Neural cell (in vitro differentiated cells): ENCODE data around the gene NOMO2. TPM values are rescaled to one million over a fixed set of nuclear protein-coding genes. Genes with fewer than 3 reads are reported as not detected.
"Not testable (repeated sequence)": the region's sequence is repeated elsewhere in the genome, so short reads cannot be mapped to it uniquely, and the experiment has no call there.

Source experiments
- H2AFZ ChIP-seq: fragments of 200-600, 300-800 bp; sonication (generic), shearing (Covaris generic); 2 replicates; pipeline ENCODE4 v1.6.0; 2014; ENCODE audit warnings: low read depth, mild to moderate bottlenecking, antibody characterized with exemption, low read length, moderate library complexity
- H3F3A ChIP-seq: fragments of 200-600 bp; shearing (Covaris generic); 2 replicates; pipeline ENCODE4 v1.6.1; 2016; ENCODE audit warnings: mild to moderate bottlenecking, moderate library complexity, mixed read lengths, antibody characterized with exemption, low read length; ENCODE audit not compliant: insufficient read depth, poor library complexity, severe bottlenecking
- H3K27ac ChIP-seq: fragments of 200-600, 300-800 bp; sonication (generic), shearing (Covaris generic); 2 replicates; pipeline ENCODE4 v1.5.1; 2014; ENCODE audit warnings: mild to moderate bottlenecking, low read length, moderate library complexity
- H3K27me3 ChIP-seq: fragments of 300-800, 200-600 bp; sonication (generic), shearing (Covaris generic); 2 replicates; pipeline ENCODE4 v1.6.0; 2014; ENCODE audit warnings: mild to moderate bottlenecking, low read depth, low read length, moderate library complexity; ENCODE audit not compliant: insufficient read depth
- H3K36me3 ChIP-seq: fragments of 300-800, 200-600 bp; sonication (generic), shearing (Covaris generic); 2 replicates; pipeline ENCODE4 v1.5.1; 2014; ENCODE audit warnings: mild to moderate bottlenecking, antibody characterized with exemption, low read length, moderate library complexity; ENCODE audit not compliant: insufficient read depth
- H3K4me2 ChIP-seq: fragments of 300-800, 200-600 bp; sonication (generic), shearing (Covaris generic); 2 replicates; pipeline ENCODE4 v1.6.0; 2014; ENCODE audit warnings: mild to moderate bottlenecking, low read length
- H3K4me3 ChIP-seq: fragments of 300-800, 200-600 bp; sonication (generic), shearing (Covaris generic); 2 replicates; pipeline ENCODE4 v1.5.1; 2014; ENCODE audit warnings: mild to moderate bottlenecking, low read length, moderate library complexity
- H3K79me2 ChIP-seq: fragments of 200-600 bp; shearing (Covaris generic); replicated peaks from 2 replicates; pipeline ENCODE4 v1.6.0; 2014; ENCODE audit warnings: mild to moderate bottlenecking, low read length, moderate library complexity; ENCODE audit not compliant: insufficient read depth
- H3K9ac ChIP-seq: fragments of 300-800, 200-600 bp; sonication (generic), shearing (Covaris generic); 2 replicates; pipeline ENCODE4 v1.6.1; 2016; ENCODE audit warnings: mild to moderate bottlenecking, low read length, mixed read lengths
- H3K9me2 ChIP-seq: fragments of 200-600 bp; shearing (Covaris generic); 2 replicates; pipeline ENCODE4 v1.6.1; 2016; ENCODE audit warnings: mild to moderate bottlenecking, low read length, mixed read lengths; ENCODE audit not compliant: insufficient read depth
- H3K9me3 ChIP-seq: fragments of 200-600, 300-800 bp; sonication (generic), shearing (Covaris generic); 2 replicates; pipeline ENCODE4 v1.6.1; 2016; ENCODE audit warnings: mild to moderate bottlenecking, mixed run types, low read length, moderate library complexity, mixed read lengths
- H4K20me1 ChIP-seq: fragments of 200-600 bp; shearing (Covaris generic); 2 replicates; pipeline ENCODE4 v1.6.1; 2016; ENCODE audit warnings: mild to moderate bottlenecking, mixed run types; ENCODE audit not compliant: insufficient read depth
- EZH2 ChIP-seq: fragments of 200-600, 300-800 bp; shearing (Covaris generic), sonication (generic); IDR thresholded peaks from 2 replicates; pipeline ENCODE4 v1.6.1; 2014; ENCODE audit warnings: antibody characterized with exemption, low read length, borderline replicate concordance, mild to moderate bottlenecking; ENCODE audit not compliant: insufficient read depth, poor library complexity, severe bottlenecking
- MXI1 ChIP-seq: fragments of 450-650 bp; conservative IDR thresholded peaks from 2 replicates; pipeline ENCODE4 v1.6.1; 2014; ENCODE audit warnings: antibody characterized with exemption, mild to moderate bottlenecking; ENCODE audit not compliant: poor library complexity, severe bottlenecking
- POLR2AphosphoS5 ChIP-seq: IDR thresholded peaks from 2 replicates; pipeline ENCODE4 v1.6.1; 2012
- TAF1 ChIP-seq: IDR thresholded peaks from 2 replicates; pipeline ENCODE4 v1.6.1; 2012; ENCODE audit warnings: low read depth
- polyA plus RNA-seq: library from polyadenylated mRNA; depleted of rRNA; stranded (reverse); fragments of >200 nt; gene quantifications from 2 replicates; pipeline ENCODE4 v1.2.3, GENCODE V29; 2014
- TF ChIP-seq, protein P1 (sequence below): IDR thresholded peaks from 2 replicates; pipeline ENCODE4 v1.6.1; 2012; ENCODE audit warnings: borderline replicate concordance
- TF ChIP-seq, protein P2 (sequence below): fragments of 450-650 bp; IDR thresholded peaks from 2 replicates; pipeline ENCODE4 v1.5.1; 2014; ENCODE audit warnings: antibody characterized with exemption, mild to moderate bottlenecking, moderate library complexity; ENCODE audit not compliant: poor library complexity, severe bottlenecking

The NOMO2 gene
- polyA plus RNA-seq, 1 donor from 2014 or later: 55.8 TPM

DNA sequence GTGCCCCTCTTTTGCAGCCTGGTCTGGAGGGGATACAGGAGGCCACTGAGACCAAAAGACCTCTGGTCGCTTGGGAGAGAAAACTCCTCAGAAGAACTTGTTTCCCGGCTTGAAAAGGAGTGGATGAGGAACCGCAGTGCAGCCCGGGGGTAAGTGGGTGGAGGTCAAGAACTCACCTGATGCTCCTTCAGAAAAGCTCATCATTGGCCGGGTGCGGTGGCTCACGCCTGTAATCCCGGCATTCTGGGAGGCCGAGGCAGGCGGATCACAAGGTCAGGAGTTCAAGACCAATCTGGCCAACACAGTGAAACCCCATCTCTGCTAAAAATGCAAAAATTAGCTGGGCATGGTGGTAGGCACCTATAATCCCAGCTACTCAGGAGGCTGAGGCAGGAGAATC is 23.9 kb upstream of the NOMO2 start:
- H2AFZ ChIP-seq, H3K27me3 ChIP-seq, H3K9me2 ChIP-seq, H4K20me1 ChIP-seq, H3F3A ChIP-seq, H3K9me3 ChIP-seq, H3K27ac ChIP-seq, H3K4me3 ChIP-seq, H3K9ac ChIP-seq, H3K79me2 ChIP-seq, H3K4me2 ChIP-seq, H3K36me3 ChIP-seq: not testable (repeated sequence)

DNA sequence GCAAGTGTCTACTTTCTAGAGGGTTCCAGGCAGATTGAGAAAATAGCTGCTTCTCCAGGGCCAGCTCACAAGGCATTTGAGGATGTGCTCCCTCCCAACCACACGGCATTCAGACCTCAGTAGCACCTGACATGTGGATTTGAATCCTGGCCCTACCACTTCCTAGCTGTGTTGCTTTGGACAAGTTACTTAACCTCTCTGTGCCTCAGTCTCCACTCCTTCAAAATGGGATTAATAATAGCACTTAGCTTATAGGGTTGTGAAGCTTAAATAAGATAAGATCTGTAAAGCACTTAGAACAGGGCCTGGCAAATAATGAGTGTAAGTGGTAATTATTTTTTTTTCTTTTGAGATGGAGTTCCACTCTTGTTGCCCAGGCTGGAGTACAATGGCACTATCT is 21.0 kb upstream of the NOMO2 start:
- H3K4me3 ChIP-seq: no peak overlapping the region
- no peak overlapping the region for H3K4me2 ChIP-seq
- no peaks in the 10 kb centered on the region for H3K36me3 ChIP-seq
- H2AFZ ChIP-seq: no peak overlapping the region
- no peaks in the 10 kb centered on the region for H3K9me3 ChIP-seq
- no peaks in the 10 kb centered on the region for H3K27me3 ChIP-seq
- H3K9me2 ChIP-seq: no peaks in the 10 kb centered on the region
- TF ChIP-seq MXI1 (no peak), TAF1 (no peak), EZH2 (no peak), POLR2AphosphoS5 (no peak)
- TF ChIP-seq, protein P1, sequence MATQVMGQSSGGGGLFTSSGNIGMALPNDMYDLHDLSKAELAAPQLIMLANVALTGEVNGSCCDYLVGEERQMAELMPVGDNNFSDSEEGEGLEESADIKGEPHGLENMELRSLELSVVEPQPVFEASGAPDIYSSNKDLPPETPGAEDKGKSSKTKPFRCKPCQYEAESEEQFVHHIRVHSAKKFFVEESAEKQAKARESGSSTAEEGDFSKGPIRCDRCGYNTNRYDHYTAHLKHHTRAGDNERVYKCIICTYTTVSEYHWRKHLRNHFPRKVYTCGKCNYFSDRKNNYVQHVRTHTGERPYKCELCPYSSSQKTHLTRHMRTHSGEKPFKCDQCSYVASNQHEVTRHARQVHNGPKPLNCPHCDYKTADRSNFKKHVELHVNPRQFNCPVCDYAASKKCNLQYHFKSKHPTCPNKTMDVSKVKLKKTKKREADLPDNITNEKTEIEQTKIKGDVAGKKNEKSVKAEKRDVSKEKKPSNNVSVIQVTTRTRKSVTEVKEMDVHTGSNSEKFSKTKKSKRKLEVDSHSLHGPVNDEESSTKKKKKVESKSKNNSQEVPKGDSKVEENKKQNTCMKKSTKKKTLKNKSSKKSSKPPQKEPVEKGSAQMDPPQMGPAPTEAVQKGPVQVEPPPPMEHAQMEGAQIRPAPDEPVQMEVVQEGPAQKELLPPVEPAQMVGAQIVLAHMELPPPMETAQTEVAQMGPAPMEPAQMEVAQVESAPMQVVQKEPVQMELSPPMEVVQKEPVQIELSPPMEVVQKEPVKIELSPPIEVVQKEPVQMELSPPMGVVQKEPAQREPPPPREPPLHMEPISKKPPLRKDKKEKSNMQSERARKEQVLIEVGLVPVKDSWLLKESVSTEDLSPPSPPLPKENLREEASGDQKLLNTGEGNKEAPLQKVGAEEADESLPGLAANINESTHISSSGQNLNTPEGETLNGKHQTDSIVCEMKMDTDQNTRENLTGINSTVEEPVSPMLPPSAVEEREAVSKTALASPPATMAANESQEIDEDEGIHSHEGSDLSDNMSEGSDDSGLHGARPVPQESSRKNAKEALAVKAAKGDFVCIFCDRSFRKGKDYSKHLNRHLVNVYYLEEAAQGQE: no peak
- TF ChIP-seq, protein P2, sequence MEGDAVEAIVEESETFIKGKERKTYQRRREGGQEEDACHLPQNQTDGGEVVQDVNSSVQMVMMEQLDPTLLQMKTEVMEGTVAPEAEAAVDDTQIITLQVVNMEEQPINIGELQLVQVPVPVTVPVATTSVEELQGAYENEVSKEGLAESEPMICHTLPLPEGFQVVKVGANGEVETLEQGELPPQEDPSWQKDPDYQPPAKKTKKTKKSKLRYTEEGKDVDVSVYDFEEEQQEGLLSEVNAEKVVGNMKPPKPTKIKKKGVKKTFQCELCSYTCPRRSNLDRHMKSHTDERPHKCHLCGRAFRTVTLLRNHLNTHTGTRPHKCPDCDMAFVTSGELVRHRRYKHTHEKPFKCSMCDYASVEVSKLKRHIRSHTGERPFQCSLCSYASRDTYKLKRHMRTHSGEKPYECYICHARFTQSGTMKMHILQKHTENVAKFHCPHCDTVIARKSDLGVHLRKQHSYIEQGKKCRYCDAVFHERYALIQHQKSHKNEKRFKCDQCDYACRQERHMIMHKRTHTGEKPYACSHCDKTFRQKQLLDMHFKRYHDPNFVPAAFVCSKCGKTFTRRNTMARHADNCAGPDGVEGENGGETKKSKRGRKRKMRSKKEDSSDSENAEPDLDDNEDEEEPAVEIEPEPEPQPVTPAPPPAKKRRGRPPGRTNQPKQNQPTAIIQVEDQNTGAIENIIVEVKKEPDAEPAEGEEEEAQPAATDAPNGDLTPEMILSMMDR: no peak
- no peaks in the 10 kb centered on the region for H4K20me1 ChIP-seq
- no peaks in the 10 kb centered on the region for H3F3A ChIP-seq
- H3K79me2 ChIP-seq: no peaks in the 10 kb centered on the region
- no peak overlapping the region for H3K9ac ChIP-seq
- no peak overlapping the region for H3K27ac ChIP-seq

DNA sequence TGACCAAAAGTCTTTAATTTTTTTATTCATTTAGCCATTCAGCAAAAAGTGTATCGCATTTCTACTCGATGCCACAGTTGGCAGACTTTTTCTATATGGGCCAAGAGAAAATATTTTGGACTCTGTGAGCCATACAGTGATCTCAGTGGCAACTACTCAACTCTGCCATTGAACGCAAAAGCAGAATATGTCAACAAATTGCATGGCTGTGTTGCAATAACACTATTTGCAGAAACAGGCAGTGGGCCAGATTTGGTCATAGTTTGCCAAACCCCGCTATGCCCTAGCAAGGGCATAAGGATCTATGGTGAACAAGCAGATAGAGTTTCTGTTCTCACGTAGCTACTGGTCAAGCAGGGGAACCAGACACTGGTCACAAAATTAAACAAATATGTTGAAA is 18.5 kb upstream of the NOMO2 start:
- H3K9me2 ChIP-seq, H3K36me3 ChIP-seq, H2AFZ ChIP-seq, H3K79me2 ChIP-seq, H3K4me2 ChIP-seq, H4K20me1 ChIP-seq, H3F3A ChIP-seq, H3K27me3 ChIP-seq, H3K27ac ChIP-seq, H3K9me3 ChIP-seq, H3K9ac ChIP-seq, H3K4me3 ChIP-seq: not testable (repeated sequence)

DNA sequence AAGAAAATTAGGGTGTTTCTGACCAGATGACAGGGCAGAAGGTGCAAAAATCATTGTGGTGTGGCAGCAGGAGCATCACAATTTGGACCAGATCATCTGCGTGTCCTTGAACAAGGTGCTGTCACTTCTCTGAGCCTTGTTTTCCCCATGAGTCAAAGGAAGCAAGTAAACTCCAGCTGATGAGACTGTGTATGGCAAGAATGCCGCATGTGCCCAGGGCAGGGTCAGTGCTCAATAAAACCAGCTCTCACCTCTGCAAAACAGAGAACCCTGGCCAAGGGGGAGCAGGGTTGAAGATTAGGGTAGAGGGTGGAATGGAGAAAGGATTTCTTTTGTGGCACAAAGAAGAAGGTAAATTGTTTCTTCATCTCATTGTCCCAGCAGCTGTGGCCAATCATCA is 17.4 kb upstream of the NOMO2 start:
- not testable (repeated sequence) for H3K9me2 ChIP-seq, H3K36me3 ChIP-seq, H3K4me2 ChIP-seq, H4K20me1 ChIP-seq, H3K9ac ChIP-seq, H3K9me3 ChIP-seq, H2AFZ ChIP-seq, H3F3A ChIP-seq, H3K27ac ChIP-seq, H3K27me3 ChIP-seq, H3K4me3 ChIP-seq, H3K79me2 ChIP-seq

DNA sequence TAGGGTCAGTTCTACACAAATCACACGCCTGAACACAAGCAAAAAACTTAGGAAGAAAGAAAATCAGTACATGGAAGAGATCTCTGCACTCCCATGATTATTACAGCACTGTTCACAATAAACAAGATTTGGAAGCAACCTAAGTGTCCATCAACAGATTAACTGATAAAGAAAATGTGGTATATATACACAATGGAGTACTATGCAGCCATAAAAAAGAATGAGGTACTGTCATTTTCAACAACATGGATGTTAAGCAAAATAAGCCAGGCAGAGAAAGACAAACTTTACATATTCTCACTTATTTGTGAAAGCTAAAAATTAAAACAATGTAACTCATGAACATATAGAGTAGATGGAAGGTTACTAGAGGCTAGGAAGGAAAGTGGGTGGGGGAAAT is 16.0 kb upstream of the NOMO2 start:
- H4K20me1 ChIP-seq, H3K36me3 ChIP-seq, H3K27ac ChIP-seq, H3K4me2 ChIP-seq, H3K79me2 ChIP-seq, H2AFZ ChIP-seq, H3F3A ChIP-seq, H3K27me3 ChIP-seq, H3K4me3 ChIP-seq, H3K9me2 ChIP-seq, H3K9ac ChIP-seq, H3K9me3 ChIP-seq: not testable (repeated sequence)

DNA sequence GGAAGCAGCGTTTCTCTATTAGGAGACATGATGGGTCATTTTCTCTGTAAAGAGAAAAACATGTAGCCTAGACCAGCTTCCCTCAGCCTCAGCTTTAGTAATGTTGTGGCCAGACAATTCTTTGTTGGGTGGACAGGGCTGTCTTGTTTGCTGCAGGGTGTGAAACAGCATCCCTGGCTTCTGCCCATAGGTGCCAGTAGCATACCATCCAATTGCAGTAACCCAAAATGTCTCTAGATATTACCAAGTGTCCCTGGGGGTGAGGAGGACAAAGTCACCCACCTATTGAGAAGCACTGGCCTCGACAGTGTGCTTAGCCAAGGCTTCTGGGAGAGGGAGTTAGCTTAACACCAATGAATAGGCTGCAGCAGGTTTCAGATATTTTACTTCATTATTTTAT is 14.0 kb upstream of the NOMO2 start:
- not testable (repeated sequence) for H3F3A ChIP-seq, H3K9ac ChIP-seq, H3K9me2 ChIP-seq, H4K20me1 ChIP-seq, H3K4me2 ChIP-seq, H3K79me2 ChIP-seq, H3K27ac ChIP-seq, H3K9me3 ChIP-seq, H3K4me3 ChIP-seq, H2AFZ ChIP-seq, H3K27me3 ChIP-seq, H3K36me3 ChIP-seq
